Occipital lobe (tissue), 1 donor: Measurements from ENCODE around the gene CXCL8. TPM values are rescaled to one million over a fixed set of nuclear protein-coding genes. Genes with fewer than 3 reads are reported as not detected.

Experiments
- total RNA-seq: library from RNA; depleted of rRNA; stranded (reverse); fragments of >200 nt; gene quantifications from one replicate; pipeline ENCODE4 v1.2.3, GENCODE V29; 2014

CXCL8 gene
- total RNA-seq, 1 donor from 2014 or later = 5.1 TPM

Other genes with a start within 250 kb of the CXCL8 start
- gene RASSF6, start 120.1 kb upstream of the CXCL8 start, total RNA-seq = 0.31 TPM
- 0.62 TPM for gene CXCL6, start 96.1 kb downstream of the CXCL8 start, total RNA-seq
- 2.5 TPM for gene PF4V1, start 112.7 kb downstream of the CXCL8 start, total RNA-seq
- 2.0 TPM for gene CXCL1, start 128.8 kb downstream of the CXCL8 start, total RNA-seq
- gene PF4, start 241.5 kb downstream of the CXCL8 start, total RNA-seq = not detected
- 5.9 TPM for gene PPBP, start 247.6 kb downstream of the CXCL8 start, total RNA-seq